ENCODE results near the gene PPP2R3A. TPM values are rescaled to one million over a fixed set of nuclear protein-coding genes. Genes with fewer than 3 reads are reported as not detected.

PPP2R3A gene
- total and polyA plus RNA-seq, 9 donors, result 4.6 to 17.7 (median 12.2) TPM

GRCh38 chr3:135944831-135945230, 20.7 kb upstream of the PPP2R3A start:
- Histone ChIP-seq H3K4me1 (ENCODE audit: insufficient read depth) (no peaks in the 10 kb centered on the region), H3K4me3 (no peak overlapping the region), H3K27ac (no peak overlapping the region), H3K36me3 (no peaks in the 10 kb centered on the region), H3K9me3 (no peaks in the 10 kb centered on the region), H3K27me3 (no peaks in the 10 kb centered on the region)
- intact Hi-C loops (cut with DNase I), result no loop called here
- TF ChIP-seq POLR2A (IDR thresholded peaks at IDR 0.05) (no peak), CTCF (IDR thresholded peaks at IDR 0.05) (no peak), EP300 (IDR thresholded peaks at IDR 0.05) (no peak)
- DNase-seq, result no peak
- WGBS, 3 donors, result 73 to 92% (median 82%) methylated on average over 2 of the region's 2 CpGs

- Histone ChIP-seq H3K36me3 (no peaks in the 10 kb centered on the region), H3K27ac (no peak overlapping the region), H3K9me3 (no peaks in the 10 kb centered on the region), H3K4me3 (no peak overlapping the region), H3K27me3 (peaks cover 3% of the 10 kb centered on the region), H3K4me1 (ENCODE audit: insufficient read depth) (no peaks in the 10 kb centered on the region)
- no peak for TF ChIP-seq POLR2A (IDR thresholded peaks at IDR 0.05)
- no peak for TF ChIP-seq CTCF (IDR thresholded peaks at IDR 0.05)
- no peak for TF ChIP-seq EP300 (IDR thresholded peaks at IDR 0.05)
- 85 to 95% (median 86%) methylated on average over 2 of the region's 2 CpGs for WGBS, 3 donors
- intact Hi-C loops (cut with DNase I), result no loop called here
- DNase-seq, result no peak
Observed at GRCh38 chr3:135950941-135951340, 14.6 kb upstream of the PPP2R3A start.

- DNase-seq, result peak in 1 of 5 donors; percentile 18
- Histone ChIP-seq H3K4me1 (ENCODE audit: insufficient read depth) (peaks cover 2% of the 10 kb centered on the region), H3K27me3 (no peaks in the 10 kb centered on the region), H3K9me3 (peaks cover 0 to under 1% of the 10 kb centered on the region in 2 donors), H3K36me3 (no peaks in the 10 kb centered on the region), H3K4me3 (no peak overlapping the region), H3K27ac (no peak overlapping the region)
- intact Hi-C loops (cut with DNase I), result no loop called here
- 58 to 71% (median 70%) methylated on average over 1 of the region's 1 CpG for WGBS, 3 donors
- TF ChIP-seq POLR2A (IDR thresholded peaks at IDR 0.05), result no peak
- TF ChIP-seq CTCF (IDR thresholded peaks at IDR 0.05), result no peak
- TF ChIP-seq EP300 (IDR thresholded peaks at IDR 0.05), result no peak
Observed at GRCh38 chr3:135964160-135964955, 1.2 kb upstream of the PPP2R3A start.

- TF ChIP-seq POLR2A (IDR thresholded peaks at IDR 0.05), result no peak
- 1 to 5% (median 1%) methylated on average over 16 of the region's 16 CpGs for WGBS, 3 donors
- Histone ChIP-seq H3K27me3 (no peaks in the 10 kb centered on the region), H3K4me3 (peak overlapping the region; percentile 82), H3K9me3 (no peaks in the 10 kb centered on the region), H3K27ac (no peak overlapping the region), H3K36me3 (no peaks in the 10 kb centered on the region), H3K4me1 (ENCODE audit: insufficient read depth) (peaks cover 2% of the 10 kb centered on the region)
- intact Hi-C loops (cut with DNase I), result no loop called here
- DNase-seq, result no peak
Observed at GRCh38 chr3:135965129-135965505, 411 bp upstream of the PPP2R3A start.

GRCh38 chr3:135966271-135966961, 888 bp downstream of the PPP2R3A start:
- peak overlapping the region; percentile 82 for H3K4me3 ChIP-seq
- intact Hi-C loops (cut with DNase I), result no loop called here
- TF ChIP-seq POLR2A (IDR thresholded peaks at IDR 0.05), result no peak
- no peak for TF ChIP-seq EP300 (IDR thresholded peaks at IDR 0.05)
- TF ChIP-seq CTCF (IDR thresholded peaks at IDR 0.05), result no peak
- peaks cover 2% of the 10 kb centered on the region for H3K4me1 ChIP-seq (ENCODE audit: insufficient read depth)
- no peaks in the 10 kb centered on the region for H3K27me3 ChIP-seq
- no peaks in the 10 kb centered on the region for H3K36me3 ChIP-seq
- peak; percentile 57 to 82 (median 75) for DNase-seq
- peak overlapping the region; percentile 87 to 92 for H3K27ac ChIP-seq
- 1% methylated on average over 38 of the region's 38 CpGs for WGBS, 3 donors
- no peaks in the 10 kb centered on the region for H3K9me3 ChIP-seq

Measured in ovary (tissue), 9 donors.